ENCODE data around the gene AMN1.

DNA sequence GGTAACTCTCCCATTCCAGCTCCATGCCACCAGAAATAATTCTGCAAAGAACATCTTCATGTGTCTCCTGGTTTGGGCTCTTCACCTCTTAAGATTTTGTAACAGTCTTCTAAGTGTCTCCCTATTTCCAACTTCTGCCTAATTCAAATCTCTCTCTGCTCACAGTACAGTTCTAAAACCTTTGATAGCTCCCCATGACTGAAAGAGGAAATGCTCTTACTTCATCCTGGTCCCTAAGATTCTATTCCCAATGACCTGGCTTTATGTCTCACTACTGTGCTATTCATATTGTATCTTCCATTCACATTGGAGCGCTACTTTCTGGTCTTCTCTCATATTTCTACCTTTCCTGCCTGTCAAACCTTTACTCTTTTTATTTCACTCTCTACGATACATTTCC lies 1.6 kb downstream of the AMN1 start:
- TF ChIP-seq, protein P1, sequence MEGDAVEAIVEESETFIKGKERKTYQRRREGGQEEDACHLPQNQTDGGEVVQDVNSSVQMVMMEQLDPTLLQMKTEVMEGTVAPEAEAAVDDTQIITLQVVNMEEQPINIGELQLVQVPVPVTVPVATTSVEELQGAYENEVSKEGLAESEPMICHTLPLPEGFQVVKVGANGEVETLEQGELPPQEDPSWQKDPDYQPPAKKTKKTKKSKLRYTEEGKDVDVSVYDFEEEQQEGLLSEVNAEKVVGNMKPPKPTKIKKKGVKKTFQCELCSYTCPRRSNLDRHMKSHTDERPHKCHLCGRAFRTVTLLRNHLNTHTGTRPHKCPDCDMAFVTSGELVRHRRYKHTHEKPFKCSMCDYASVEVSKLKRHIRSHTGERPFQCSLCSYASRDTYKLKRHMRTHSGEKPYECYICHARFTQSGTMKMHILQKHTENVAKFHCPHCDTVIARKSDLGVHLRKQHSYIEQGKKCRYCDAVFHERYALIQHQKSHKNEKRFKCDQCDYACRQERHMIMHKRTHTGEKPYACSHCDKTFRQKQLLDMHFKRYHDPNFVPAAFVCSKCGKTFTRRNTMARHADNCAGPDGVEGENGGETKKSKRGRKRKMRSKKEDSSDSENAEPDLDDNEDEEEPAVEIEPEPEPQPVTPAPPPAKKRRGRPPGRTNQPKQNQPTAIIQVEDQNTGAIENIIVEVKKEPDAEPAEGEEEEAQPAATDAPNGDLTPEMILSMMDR (IDR thresholded peaks at IDR 0.05; ENCODE audit: poor library complexity), result no peak
- TF ChIP-seq EZH2 (IDR thresholded peaks at IDR 0.05; ENCODE audit: borderline replicate concordance), result no peak
- no peak for TF ChIP-seq EZH2phosphoT487 (IDR thresholded peaks at IDR 0.05; ENCODE audit: low read depth, severe bottlenecking, unreplicated experiment)

Data from hepatocyte (in vitro differentiated cells).